Neural crest cell (in vitro differentiated cells): Measurements from ENCODE around the gene KLHL42. TPM values are rescaled to one million over a fixed set of nuclear protein-coding genes. Genes with fewer than 3 reads are reported as not detected.

Experiments
- DNase-seq: peaks from one replicate; pipeline ENCODE4 v3.0.0; 2021; ENCODE audit warnings: low read depth, mixed read lengths, low spot score
- H3K27ac Mint-ChIP-seq: one replicate; pipeline ENCODE4 v1.8.0; 2021; ENCODE audit warnings: mild to moderate bottlenecking, mixed read lengths; ENCODE audit not compliant: unreplicated experiment
- H3K27me3 Mint-ChIP-seq: 2 replicates; pipeline ENCODE4 v1.8.0; 2021; ENCODE audit warnings: low read depth, mild to moderate bottlenecking, mixed read lengths
- H3K36me3 Mint-ChIP-seq: 2 replicates; pipeline ENCODE4 v1.8.0; 2021; ENCODE audit warnings: low read depth, mild to moderate bottlenecking, mixed read lengths
- H3K4me1 Mint-ChIP-seq: 2 replicates; pipeline ENCODE4 v1.8.0; 2021; ENCODE audit warnings: mixed read lengths
- H3K4me3 Mint-ChIP-seq: one replicate; pipeline ENCODE4 v1.8.0; 2021; ENCODE audit warnings: mild to moderate bottlenecking, mixed read lengths
- H3K9me3 Mint-ChIP-seq: 2 replicates; pipeline ENCODE4 v1.8.0; 2021; ENCODE audit warnings: mixed read lengths
- CTCF ChIP-seq: fragments of 200-600 bp; sonication (generic); conservative IDR thresholded peaks from 2 replicates; pipeline ENCODE4 v1.5.0; 2021; ENCODE audit warnings: antibody characterized with exemption, mild to moderate bottlenecking
- total RNA-seq: library from RNA; stranded (reverse); gene quantifications from 2 replicates; pipeline ENCODE4 v1.2.1, GENCODE V29; 2021

The KLHL42 gene
- total RNA-seq, 1 donor from 2014 or later = 36.4 TPM

- Mint-ChIP-seq H3K27me3 (no peaks in the 10 kb centered on the region), H3K27ac (no peak overlapping the region), H3K36me3 (peaks cover 15% of the 10 kb centered on the region), H3K4me3 (no peak overlapping the region), H3K4me1 (peaks cover 10% of the 10 kb centered on the region), H3K9me3 (no peaks in the 10 kb centered on the region)
- DNase-seq = no peak
- no peak for TF ChIP-seq CTCF
These were observed 32.8 kb upstream of the KLHL42 start for GRCh38 chr12:27747111-27747820.

- peaks cover 10% of the 10 kb centered on the region for H3K36me3 Mint-ChIP-seq
- no peak for TF ChIP-seq CTCF
- no peaks in the 10 kb centered on the region for H3K27me3 Mint-ChIP-seq
- no peak overlapping the region for H3K4me3 Mint-ChIP-seq
- H3K9me3 Mint-ChIP-seq = no peaks in the 10 kb centered on the region
- H3K27ac Mint-ChIP-seq = no peak overlapping the region
- peaks cover 10% of the 10 kb centered on the region for H3K4me1 Mint-ChIP-seq
- DNase-seq = no peak
These were observed 28.5 kb upstream of the KLHL42 start for GRCh38 chr12:27751386-27752047.

- TF ChIP-seq CTCF = no peak
- Mint-ChIP-seq H3K4me1 (no peaks in the 10 kb centered on the region), H3K27ac (no peak overlapping the region), H3K27me3 (no peaks in the 10 kb centered on the region), H3K36me3 (peaks cover 10% of the 10 kb centered on the region), H3K4me3 (no peak overlapping the region), H3K9me3 (no peaks in the 10 kb centered on the region)
- DNase-seq = no peak
These were observed 25.2 kb upstream of the KLHL42 start for GRCh38 chr12:27754795-27755194.

- DNase-seq = no peak
- no peaks in the 10 kb centered on the region for H3K4me1 Mint-ChIP-seq
- H3K27me3 Mint-ChIP-seq = no peaks in the 10 kb centered on the region
- H3K27ac Mint-ChIP-seq = no peak overlapping the region
- H3K9me3 Mint-ChIP-seq = no peaks in the 10 kb centered on the region
- H3K36me3 Mint-ChIP-seq = peaks cover 10% of the 10 kb centered on the region
- no peak for TF ChIP-seq CTCF
- H3K4me3 Mint-ChIP-seq = no peak overlapping the region
These were observed 23.3 kb upstream of the KLHL42 start for GRCh38 chr12:27756670-27757195.

- no peak for TF ChIP-seq CTCF
- no peak for DNase-seq
- Mint-ChIP-seq H3K9me3 (no peaks in the 10 kb centered on the region), H3K27me3 (no peaks in the 10 kb centered on the region), H3K4me1 (no peaks in the 10 kb centered on the region), H3K27ac (no peak overlapping the region), H3K4me3 (no peak overlapping the region), H3K36me3 (no peaks in the 10 kb centered on the region)
These were observed 17.3 kb upstream of the KLHL42 start for GRCh38 chr12:27762757-27763156.
